ENCODE results near the gene DAP.

The DAP gene

DNA sequence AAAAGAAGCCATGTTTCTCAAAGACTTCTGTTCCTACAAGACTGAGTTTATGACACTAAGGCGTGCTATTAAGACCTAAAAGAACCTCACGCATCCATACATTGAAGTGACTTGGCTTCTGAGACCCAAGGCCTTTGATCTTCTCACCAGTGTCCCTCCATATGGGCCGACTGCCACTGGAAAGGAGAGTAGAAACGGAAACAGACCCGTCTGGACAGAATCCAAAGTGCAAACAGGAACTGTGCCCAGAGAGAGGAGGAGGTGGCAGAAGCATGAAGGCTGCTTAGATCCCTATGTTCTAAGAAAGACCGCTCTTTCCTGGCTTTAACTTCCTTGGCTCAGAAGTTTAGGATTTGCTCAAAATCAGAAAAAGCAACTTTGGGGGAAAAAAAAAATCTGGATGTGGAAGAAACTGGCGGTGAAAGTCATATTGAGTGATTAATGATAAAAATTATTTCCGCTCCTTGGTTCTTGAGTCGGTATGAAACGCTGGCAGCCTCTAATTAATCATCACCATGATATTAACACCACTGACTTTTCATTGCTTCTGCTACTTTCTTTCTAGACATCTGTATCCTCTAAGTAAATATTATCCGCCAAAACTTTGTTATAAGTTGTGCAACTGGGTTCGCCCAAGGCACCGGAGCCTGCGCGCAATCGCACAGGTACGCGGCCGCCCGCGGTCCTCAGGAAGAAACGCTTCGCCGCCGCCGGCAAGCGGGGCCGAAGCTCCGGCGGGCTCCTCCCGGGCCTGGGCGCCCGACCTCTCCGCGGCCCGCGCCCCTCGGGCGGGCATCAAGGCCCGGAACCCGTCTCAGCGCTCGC, 726 bp downstream of the DAP start:
- DNase-seq, result no peak

DNA sequence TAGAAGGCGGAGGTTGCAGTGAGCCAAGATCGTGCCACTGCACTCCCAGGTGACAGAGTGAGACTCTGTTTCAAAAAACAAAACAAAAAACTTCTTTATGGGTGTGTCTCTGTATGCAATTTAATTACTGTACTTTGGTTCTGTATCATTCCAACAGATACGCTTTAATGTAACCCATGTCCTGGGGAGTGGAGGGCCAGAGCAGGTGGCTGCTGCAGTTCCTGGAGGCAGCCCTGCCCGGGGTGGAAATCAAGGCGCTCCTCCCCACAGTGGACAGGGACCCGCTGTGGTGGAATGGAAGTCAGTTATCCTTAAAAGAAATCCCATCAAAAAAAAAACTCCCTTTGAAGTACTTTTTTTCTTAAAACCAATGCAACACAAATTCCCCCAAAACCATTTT, 1.9 kb downstream of the DAP start:
- no peak for DNase-seq

DNA sequence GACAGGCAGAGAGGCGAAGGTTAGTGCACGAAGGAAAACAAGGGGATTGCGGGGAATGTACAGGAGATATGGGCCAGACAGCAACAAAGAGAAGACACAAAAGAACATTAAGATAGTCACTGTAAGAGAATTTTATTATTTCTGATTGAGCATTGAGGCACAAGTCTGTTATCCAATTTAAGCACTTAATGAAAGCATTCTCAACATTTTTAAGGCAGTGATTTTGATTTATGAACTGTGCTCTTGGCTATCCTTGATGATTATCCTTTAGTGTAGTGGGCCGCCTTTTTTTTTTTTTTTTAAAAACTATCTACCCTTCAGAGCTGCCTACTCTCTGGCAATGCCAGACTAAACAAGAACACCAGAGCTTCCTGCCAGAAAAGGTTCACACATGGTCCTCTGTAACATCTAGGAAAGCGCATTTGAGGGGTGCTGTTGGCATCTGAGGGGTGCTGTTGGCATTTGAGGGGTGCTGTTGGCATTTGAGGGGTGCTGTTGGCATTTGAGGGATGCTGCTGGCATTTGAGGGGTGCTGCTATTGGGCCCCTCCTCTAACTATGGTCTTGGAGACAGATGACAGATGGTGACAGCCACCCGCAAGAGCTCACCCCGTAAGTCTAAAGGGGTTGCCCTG, 3.0 kb downstream of the DAP start:
- no peak for DNase-seq

DNA sequence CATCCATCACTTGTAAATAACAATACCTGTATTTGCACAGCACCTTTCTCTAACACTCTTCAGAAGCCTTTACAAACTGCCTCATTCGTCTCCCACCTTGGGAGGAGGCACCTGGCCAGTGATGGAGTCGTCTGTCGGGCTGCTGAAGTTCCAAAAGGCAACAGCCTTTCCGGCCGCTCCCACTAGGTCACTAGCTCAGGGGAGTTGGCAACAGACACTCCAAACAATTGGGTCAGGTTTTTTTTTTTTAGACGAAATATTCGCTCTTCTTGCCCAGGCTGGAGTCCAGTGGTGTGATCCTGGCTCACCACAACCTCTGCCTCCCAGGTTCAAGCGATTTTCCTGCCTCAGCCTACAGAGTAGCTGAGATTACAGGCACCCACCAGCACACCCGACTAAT, 4.0 kb downstream of the DAP start:
- no peak for DNase-seq

DNA sequence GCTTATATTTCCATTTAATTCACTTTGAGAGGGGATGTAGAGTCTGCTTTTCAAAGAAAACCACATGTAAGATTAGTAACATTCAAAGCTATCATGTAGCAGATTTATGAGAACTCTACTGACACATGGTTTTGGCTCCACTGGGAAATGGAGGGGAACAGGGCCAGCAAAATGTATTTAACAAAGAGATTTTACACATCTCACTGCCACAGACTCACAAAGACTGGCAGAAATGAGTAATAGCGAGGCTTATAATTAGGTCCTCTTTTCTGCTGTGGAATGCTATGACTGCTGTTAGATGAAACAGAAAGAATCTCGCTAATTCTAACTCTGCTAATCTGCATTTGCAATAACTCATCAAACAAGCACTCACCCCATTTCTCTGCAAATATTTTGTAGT, 4.5 kb downstream of the DAP start:
- DNase-seq, result no peak

DNA sequence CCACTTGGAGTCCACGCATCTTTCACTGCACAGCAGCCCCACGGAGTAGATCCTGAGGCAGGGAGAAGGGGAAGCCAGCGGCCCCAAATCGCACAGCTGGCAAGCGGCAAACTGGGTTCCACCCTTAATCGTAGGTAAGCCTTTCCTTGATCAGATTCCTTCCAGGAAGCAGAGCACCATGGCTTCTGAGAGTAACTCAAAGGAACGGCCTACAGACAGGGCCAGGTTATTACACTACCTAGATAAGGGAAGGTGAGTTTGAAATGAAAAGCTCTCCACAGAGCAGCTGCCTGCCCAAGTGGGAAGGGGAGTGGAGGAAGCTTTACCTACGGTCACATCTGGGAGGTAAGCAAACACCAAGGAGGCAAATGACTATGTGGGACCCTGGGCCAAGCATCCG, 7.9 kb downstream of the DAP start:
- DNase-seq, result no peak

DNA sequence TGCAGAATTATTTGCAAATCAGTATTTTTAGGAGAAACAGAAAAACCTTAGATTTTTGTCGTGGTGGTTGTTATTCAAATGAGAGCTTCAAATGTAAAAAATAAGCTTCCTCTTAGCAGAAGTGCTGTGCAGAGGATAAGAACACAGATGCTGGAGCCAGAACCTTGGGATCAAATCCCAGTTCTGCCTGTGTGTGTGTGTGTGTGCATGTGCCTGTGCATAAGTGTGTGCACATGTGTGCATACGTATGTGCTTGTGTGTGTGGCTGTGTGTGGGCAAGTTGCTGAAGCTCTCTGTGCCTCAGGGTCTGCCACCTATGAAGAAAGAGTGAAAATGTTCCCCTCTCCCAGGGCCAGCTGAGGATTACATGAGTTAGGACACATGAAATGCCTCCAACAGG, 8.6 kb downstream of the DAP start:
- DNase-seq, result no peak

DNA sequence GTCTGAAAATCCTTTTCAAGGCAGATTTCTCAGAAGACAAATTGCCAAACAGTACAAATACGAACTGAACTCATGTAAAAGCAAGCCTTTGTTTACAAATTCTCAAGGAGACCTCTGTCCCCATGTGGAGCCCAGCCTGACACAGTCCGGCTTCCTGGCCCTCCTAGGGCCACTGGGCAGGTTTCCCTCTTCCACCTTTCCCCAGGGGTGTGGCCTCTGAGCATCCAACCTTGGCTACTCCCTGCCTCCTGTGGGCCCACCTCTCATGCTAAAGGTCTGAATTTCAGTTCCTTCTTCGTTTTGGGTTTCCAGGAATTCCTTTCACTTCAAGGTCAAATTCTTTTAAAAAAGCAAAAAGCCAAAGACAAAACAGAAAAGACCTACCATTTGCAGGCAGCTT, 10.1 kb downstream of the DAP start:
- no peak for DNase-seq

DNA sequence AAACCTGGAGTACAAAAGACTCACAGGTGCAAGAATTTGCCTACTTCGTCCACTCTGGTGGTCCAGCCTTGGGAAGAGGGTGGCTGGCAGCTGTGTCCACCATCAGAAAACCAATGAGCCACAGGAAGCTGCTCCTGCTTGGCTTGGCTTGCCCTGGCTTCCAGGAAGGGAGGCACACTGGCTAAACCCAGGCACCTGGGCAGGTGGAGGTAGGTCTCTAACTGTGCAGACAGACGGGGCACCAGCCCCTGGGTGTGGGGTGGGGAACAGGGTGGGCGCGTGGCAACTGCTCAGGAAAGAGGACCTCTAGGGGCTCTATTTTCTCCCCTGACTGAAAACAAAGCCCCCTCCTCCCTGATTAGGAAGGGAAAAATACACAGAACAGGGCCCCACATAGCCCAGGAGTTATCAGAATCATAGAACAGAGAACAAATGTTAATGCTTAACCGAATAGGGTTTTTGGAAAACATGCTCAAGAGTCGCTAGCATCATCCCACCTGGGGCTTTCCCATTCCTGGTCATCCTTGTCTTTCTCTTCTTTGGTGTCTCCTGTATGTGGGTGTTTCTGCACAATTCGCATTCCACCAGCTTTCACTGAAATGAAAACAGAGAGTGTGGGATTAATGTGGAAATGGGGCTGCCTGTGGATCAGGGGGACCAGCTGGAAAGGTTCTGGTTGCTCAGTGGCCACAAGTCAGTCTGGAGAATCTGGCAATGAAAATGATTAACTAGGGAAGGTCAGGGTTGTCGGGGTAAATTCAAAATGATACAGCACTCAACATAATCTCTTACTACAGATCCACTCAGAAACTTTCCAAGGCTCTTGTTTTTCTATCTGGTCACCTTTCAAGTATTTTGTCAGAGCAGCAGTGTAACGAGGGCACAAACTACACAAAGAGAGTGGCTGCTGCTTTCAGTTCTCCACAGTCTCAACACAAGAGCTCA, 13.1 kb downstream of the DAP start:
- DNase-seq, result no peak

DNA sequence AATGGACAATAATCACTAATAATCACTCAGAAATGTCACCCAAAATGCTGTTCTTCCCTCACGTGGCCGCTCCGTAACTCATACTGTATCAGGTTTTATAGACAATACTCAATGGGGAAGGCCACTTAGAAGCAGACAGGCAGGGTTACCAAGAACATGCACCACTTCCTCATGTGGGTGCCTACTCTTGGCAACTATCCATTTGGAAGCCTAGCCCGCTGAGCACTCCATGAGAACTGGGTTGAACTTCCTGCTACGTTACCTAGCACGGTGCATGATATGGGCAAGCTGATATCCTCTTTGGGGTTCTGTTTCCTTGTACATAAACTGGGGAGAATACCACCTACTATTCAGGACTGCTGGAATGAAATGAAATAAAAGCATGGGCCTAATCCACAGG, 14.3 kb downstream of the DAP start:
- DNase-seq, result no peak

DNA sequence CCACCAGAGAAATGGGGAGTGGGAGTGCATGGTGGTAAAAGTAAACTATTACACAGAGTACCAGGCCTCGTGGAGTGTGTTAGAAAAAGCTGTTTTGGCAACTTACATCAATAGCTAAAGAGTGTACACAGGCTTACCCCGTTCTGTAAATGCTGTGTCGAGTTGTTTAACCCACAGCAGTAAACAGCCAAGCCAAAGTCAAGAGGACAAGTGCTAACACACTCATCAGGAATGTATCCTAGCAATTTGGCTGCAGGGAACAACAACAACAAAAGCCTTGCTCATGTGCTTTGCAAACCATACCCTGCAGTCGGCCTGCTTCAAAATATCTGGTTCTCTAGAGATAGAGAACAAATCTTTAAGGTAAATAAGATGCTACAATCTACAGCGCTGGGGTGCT, 15.9 kb downstream of the DAP start:
- no peak for DNase-seq

DNA sequence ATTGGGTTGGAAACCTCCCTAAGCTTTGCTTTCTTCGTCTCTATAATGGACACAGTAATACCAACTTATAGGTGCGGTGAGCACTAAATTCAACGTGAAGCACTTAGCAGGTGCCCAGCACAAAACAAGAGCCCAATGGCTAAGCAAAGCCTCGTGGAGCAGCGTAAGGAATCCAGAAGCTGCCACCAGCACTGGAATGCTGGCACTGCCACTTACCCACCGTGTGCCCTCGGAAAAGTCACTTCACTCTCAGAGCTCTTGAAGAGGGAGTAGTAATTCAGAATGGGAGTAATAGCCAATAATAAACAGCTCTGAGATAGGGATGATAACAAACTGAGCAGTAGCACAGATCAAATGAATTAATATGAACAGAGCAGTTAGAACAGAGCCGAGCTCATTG, 16.4 kb downstream of the DAP start:
- no peak for DNase-seq

DNA sequence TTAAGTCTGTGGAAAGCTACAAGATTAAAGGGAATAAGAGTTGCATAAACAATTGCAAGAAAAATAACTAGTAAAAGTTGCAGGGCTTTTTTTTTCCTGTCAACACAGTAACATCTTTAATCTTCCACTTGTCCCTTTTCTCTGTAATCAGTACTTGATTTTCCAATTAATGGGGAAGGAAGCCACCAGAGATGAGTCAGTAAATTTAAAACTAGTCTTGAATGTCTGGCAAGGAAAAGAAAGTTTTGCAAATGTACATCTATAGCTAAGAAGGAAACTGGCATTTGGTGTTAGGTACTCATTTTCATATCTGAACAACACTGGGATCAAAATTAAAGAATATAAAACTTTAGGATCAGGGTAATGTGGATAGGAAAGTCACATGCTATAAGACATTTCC, 17.1 kb downstream of the DAP start:
- no peak for DNase-seq

DNA sequence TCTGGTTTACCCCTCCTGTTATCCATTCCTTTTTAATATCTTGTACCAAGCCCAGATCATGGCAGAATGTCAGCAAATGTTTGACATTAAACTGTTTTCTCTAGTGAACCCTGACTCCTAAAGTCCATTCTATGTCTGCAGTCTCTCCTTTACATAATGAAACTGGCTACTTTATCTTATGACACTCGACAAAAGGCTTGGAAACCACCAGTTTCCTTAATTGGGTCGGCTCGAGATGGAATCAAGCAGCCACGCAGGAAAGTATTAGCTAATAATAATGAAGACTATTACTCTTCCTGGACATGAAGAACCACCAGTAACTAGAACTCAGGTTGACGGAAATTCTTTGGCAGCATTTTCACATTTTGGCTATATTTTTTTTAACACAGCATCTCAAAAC, 17.5 kb downstream of the DAP start:
- no peak for DNase-seq

DNA sequence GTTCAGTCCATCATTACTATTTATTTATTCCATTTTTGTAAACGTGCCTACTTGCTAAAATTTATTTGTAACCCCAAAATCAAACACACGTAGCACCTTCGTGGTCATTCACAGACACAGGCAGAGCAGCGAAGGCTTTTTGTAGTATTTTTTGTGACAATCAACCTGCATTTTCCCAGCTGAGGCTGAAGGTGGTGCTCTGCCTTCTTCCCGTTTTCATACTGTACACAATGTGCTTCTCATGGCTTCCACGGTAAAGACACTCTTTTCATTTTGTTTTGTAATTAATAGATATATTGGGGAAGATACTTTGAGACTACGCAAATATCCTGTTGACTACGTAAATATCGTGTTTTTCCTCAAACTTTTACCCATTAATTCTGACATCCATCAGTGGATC, 19.4 kb downstream of the DAP start:
- no peak for DNase-seq

DNA sequence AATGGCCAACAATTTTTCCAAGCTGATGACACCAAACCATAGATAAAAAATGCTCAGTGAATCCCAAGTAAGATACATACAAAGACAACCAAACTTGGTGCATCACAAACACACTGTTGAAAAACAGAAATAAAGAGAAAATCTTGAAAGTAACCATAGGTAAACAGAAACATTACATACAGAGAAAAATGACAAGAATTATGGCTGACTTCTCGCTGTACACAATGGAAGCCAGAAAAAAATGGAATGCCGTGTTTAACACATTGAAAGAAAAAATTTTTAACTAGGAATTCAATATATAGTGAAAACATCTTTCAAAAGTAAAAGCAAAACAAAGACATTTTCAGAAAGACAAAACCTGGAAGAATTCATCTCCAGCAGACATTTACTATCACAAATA, 20.6 kb downstream of the DAP start:
- no peak for DNase-seq

DNA sequence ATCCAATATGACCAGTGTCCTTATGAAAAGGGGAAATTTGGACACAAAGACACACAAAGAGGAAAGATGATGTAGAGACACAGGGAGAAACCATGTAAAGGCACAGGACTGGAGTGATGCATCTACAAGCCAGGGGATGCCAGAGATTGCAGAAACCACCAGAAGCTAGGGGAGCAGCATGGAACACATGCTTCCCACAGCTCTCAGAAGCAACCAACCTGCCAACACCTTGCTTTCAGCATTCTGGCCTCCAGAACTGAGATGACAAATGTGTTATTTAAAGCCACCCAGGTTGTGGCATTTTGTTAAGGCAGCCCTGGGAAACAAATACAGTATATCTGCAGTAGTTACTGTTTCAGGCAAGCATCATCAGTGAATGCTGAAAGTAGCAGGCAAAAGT, 23.2 kb downstream of the DAP start:
- DNase-seq, result no peak

DNA sequence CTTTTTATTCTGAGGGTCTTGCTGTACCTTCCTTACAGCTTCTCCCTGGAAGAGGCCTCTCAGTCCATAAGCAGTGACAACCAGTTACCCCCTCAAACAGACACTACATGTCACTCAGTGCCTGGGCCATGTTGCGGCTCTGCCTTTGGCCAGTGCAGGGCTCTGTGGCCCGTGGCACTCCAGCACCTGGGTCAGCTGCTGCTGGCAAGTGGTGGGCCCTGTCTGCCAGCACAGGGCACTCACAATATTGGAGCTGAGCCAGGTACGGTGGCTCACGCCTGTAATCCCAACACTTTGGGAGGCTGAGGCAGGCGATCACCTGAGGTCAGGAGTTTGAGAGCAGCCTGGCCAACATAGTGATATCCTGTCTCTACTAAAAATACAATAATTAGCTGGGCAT, 24.2 kb downstream of the DAP start:
- DNase-seq, result no peak

DNA sequence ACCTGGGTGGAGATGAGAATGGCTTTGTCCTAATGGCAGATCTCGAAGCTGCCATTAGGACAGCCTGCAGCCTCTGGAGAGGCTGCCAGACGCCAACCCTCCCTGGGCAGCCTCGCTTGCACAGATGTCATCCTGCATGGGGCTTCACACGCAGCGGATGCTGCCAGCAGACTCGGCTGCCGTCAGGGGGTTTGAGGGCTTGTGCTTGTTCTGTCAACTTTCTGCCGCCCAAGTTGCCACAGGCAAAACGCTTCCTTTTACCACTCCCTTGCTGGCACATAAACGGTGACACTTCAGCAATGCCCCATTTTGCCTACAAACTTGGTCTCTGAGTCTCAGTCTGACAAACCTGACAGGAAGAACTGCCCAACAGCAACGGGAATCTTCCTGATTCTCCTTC, 24.7 kb downstream of the DAP start:
- no peak for DNase-seq

DNA sequence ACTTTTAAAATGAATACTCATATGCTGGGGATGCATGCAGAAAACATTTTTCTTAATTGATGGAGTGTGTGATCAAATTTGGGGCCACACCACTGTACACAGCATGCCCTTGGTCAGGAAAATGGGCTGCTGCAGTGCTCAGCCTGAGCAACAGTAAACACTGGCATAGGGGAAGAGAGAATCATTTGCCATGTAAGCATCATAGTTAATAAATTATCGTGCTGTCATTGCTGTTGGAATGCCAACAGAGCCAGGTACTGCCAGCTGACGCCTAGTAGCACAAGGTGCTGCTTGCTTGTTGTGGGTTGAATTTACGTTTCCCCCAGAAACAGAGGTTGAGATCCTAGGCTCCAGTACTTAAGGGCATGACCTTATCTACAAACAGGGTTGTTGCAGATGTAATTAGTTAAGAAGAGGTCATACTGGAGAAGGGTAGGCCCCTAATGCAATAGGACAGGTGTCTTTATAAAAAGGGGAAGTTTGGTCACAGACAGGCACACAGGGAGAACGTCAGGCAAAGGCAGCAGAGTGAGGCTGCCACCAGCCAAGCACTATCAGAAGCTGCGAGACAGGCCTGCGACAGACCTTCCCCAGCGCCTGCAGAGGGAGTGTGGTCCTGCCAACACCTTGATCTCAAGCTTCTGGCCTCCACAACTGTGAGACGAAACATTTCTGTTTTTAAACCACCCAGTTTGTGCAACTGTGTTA, 25.3 kb downstream of the DAP start:
- DNase-seq, result peak; percentile 58

DNA sequence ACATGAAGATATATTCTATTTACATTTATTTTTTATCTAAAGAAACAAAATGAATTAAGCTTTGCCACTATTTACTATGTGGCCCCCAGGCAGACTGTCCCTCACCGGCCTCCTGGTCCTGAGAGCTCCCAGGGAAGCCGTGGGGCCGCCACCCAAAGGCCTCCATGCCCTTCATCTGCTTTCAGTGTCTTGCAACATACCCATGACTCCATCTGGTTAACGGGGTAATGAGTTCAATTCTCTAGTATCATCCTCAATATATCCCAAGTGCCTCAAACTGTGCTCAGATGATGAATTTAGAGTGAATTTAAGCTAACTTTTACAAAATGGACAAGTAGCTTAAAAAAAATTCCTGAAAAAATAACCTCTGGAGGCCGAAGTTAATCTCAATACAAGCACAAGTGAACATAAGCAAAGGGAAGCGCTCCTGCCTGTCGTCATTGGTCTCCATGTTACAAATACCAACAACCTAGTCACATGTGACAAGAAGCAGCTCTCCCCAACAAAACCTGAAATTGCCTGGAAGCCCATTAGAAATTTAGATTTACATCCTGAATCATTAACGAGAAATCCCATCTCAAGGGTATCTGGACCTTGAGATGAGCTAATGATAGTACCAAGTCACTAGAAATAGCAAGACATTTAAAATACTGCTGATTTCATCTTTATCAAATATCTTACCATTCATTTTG, 26.1 kb downstream of the DAP start:
- no peak for DNase-seq

DNA sequence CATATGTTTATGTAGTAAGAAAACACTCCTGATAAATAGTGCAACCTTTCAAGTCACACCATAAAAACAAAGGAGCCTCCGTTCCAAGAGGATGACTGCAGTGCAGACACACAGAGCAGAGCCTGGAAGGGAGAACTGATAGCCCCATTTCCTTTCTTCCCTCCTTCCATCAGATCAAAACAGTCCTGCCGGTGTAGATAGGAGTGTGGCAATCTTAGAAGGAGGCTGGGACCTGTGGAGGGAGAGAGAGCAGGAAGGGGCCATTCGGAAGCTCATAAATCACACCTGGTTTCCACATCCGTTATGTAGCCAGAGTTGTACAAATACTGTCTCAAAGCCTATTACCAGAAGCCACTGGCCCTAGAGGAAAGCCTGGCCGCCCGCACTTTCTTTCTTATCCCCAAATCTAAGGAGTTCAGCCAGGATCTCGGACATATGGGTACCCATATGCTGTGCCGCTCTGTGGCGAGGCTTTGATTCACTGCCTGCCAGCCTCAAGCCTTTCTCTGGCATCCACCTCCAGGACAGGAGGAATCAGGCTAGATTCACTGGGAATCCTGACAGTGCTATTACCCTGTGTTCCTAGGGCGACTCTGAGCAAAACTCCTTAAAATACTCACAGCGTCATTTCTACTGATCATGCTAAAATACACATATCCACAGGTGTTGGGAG, 26.9 kb downstream of the DAP start:
- no peak for DNase-seq
